D721Med (cell line): ENCODE results near the gene BSPRY.

Experiments
- DNase-seq: peaks from one replicate; pipeline ENCODE4 v3.0.0; 2011; ENCODE audit warnings: low spot score; ENCODE audit not compliant: insufficient read length
- FAIRE-seq: peaks from 2 replicates; lab custom pipeline; 2011; peaks lifted over from hg19 to GRCh38; lab: Jason Lieb, UNC
- CTCF ChIP-seq: IDR thresholded peaks from 2 replicates; pipeline ENCODE4 v1.5.1; 2012; ENCODE audit warnings: mild to moderate bottlenecking, control low read depth; ENCODE audit not compliant: insufficient read depth; ENCODE audit errors: missing control alignments

BSPRY gene

GRCh38 chr9:113310538-113310937, 38.8 kb upstream of the BSPRY start:
- DNase-seq: no peak
- no peak for TF ChIP-seq CTCF
- FAIRE-seq: no peak

DNA sequence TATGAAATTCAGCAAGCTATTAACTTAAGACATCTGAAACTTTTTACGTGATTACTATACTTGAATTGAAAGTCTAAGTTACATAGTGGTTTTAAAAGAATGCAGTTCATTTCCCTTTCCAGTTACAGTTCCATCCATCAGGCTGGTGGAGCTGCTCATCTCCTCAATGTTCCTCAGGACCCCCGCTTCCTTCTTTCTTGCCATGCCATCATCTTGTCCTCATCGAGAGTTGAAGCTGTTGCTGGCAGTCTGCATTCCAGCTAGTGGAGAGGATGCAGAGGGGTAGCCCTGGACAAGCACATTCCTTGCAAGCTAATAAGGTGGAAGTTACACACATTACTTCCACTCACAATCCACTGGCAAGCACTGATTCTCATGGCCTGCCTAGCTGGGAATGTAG, 37.4 kb upstream of the BSPRY start:
- no peak for DNase-seq
- TF ChIP-seq CTCF: no peak
- FAIRE-seq: no peak

DNA sequence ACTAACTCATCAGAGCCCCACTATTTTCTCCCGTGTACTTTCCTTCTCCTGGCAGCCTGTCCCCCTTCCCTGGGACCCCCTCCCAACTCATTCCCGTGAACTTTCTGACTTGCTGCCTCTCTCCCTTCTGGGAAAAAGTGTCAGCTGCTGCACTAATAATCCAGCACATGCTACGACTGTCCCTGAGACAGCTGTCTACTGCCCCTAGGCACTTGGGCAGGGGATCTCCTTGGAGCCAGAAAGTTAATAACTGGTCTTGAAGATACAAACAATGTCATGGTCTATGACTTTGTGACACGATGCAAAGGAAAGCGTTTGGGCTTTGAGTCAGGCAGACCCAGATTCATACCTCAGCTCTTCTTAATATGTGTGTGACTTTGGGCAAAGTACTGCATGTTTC, 36.1 kb upstream of the BSPRY start:
- no peak for TF ChIP-seq CTCF
- no peak for DNase-seq
- FAIRE-seq: no peak

DNA sequence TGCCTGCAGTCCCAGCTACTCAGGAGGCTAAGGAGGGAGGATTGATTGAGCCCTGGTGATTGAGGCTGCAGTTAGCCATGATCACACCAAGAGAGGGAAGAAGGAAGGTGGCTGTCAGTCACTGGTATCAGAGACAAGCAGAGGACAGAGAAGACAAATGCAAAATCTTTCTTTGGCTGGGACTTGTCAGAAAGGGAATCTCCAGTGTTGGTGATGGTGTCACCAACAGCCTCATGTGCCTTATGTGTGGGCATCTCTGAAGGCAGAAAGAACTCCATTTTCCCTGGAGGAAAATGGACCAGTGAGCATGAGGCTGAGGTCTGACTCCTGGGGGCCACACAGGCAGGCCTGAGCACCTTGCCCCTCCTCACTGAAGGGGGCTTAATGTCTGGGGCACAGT, 34.1 kb upstream of the BSPRY start:
- no peak for TF ChIP-seq CTCF
- FAIRE-seq: no peak
- DNase-seq: no peak

DNA sequence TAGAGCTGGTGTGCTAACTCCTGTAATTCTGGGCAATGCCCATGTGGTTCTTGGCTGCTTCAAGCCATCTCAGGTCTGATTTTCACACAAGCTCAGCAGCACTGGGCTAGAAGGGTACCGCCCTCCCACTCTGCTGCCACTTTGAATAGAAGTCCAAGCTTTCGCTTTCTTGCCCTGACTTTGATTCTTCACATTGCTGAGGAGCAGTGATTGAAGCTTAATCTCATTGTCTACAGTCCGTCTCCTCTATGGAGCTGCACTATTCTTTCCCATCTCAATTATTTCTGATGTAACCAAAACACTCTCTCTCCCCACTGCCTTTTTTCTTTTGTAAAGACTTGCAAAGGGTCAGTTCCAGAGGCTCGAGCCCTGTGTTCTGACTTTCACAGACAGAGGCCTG, 33.3 kb upstream of the BSPRY start:
- TF ChIP-seq CTCF: no peak
- DNase-seq: no peak
- no peak for FAIRE-seq

GRCh38 chr9:113317777-113318176, 31.6 kb upstream of the BSPRY start:
- FAIRE-seq (no peak), DNase-seq (no peak)
- TF ChIP-seq CTCF: no peak

- DNase-seq: no peak
- TF ChIP-seq CTCF: no peak
- FAIRE-seq: no peak
Observed at GRCh38 chr9:113319054-113319453, 30.3 kb upstream of the BSPRY start.
